ENCODE results near the gene CFAP74.

GRCh38 chr1:1959840-1960479 lies 43.6 kb downstream of the CFAP74 start:
- peak; percentile 61 to 85 (median 80) for TF ChIP-seq CTCF (IDR thresholded peaks at IDR 0.05)
- no peak for TF ChIP-seq POLR2A (IDR thresholded peaks at IDR 0.05)
